Activated CD4-positive, alpha-beta T cell treated with anti-CD3 and anti-CD28 coated beads for 36 hours (primary cell): ENCODE measurements around the gene CHTOP. TPM values are rescaled to one million over a fixed set of nuclear protein-coding genes. Genes with fewer than 3 reads are reported as not detected.

Experiments used
- ATAC-seq: fragments of 200-7000 bp; cut with Tn5 transposase; one replicate; pipeline ENCODE4 v1.10.0; 2021; ENCODE audit warnings: mild to moderate bottlenecking, moderate library complexity
- CTCF ChIA-PET: fragments of 350-600 bp; sonication (Branson Sonifier 250); formaldehyde crosslinking; loops from one replicate; lab custom pipeline; 2021; ENCODE audit warnings: antibody characterized with exemption; lab: Charles Lee
- POLR2A ChIA-PET: fragments of 350-600 bp; sonication (Branson Sonifier 250); formaldehyde crosslinking; loops from one replicate; lab custom pipeline; 2021; ENCODE audit warnings: antibody characterized with exemption, inconsistent platforms; lab: Charles Lee
- DNase-seq: peaks from one replicate; pipeline ENCODE4 v3.0.0-alpha.2; 2020
- H3K27ac Mint-ChIP-seq: one replicate; pipeline ENCODE4 v1.8.0; 2021; ENCODE audit warnings: mixed read lengths
- H3K27me3 Mint-ChIP-seq: one replicate; pipeline ENCODE4 v1.8.0; 2021; ENCODE audit warnings: mixed read lengths
- H3K36me3 Mint-ChIP-seq: one replicate; pipeline ENCODE4 v1.8.0; 2021; ENCODE audit warnings: low read depth, mixed read lengths
- H3K4me1 Mint-ChIP-seq: one replicate; pipeline ENCODE4 v1.8.0; 2021; ENCODE audit warnings: mixed read lengths
- H3K4me3 Mint-ChIP-seq: one replicate; pipeline ENCODE4 v1.8.0; 2021; ENCODE audit warnings: mild to moderate bottlenecking, moderate library complexity, mixed read lengths
- H3K9me3 Mint-ChIP-seq: one replicate; pipeline ENCODE4 v1.8.0; 2021; ENCODE audit warnings: low read depth, mixed read lengths
- intact Hi-C, 2 experiments: fragments of 100-400 bp; cut with DNase I in 1 of 2; cut with micrococcal nuclease in 1 of 2; formaldehyde crosslinking; loops; one replicate each; pipeline versions ENCODE4 v1.14.2 to v1.15.1; 2022 to 2024; cut with DNase I, micrococcal nuclease
- total RNA-seq, 2 experiments: library from RNA; stranded (reverse); gene quantifications; one replicate each; pipeline ENCODE4 v1.2.3, GENCODE V29; 2021

CHTOP gene
- total RNA-seq, 2 experiments from 2014 or later: 85.1 to 91.4 TPM

DNA sequence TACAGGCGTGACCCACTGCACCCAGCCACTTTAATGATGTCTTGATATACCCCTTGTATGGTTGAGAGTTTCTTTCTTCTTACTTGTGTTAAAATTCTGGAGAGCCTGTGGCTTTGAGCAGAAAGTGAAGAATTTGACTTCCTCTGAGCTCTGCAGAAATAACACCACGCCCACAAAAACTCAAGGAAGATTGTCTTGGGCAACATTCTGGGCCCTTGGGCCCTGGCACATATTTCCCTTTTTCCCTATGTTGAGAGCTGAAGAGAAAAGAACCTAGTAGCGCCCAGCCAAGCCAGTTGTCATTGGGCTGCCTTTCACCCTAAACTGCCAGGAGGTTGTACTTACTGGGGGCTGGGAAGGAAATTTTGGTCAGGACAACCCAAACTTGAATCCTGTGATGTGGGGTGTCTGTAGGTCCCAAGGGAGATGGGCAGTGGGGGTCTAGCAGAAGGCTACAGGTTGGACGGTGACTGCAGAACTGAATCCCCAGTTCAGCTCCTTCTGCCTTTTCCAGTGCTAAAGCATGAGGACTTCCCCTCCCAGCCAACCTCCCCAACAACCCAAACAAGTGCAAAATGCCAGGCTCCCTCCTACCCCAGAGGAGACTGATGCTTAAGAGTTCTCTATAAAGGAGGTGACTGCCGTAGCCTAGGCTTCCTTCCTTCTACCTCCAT, 12.9 kb downstream of the CHTOP start:
- Mint-ChIP-seq H3K27me3 (no peaks in the 10 kb centered on the region), H3K4me3 (no peak overlapping the region), H3K9me3 (no peaks in the 10 kb centered on the region), H3K4me1 (peaks cover 57% of the 10 kb centered on the region), H3K27ac (peak overlapping the region; percentile 75), H3K36me3 (peaks cover 57% of the 10 kb centered on the region)
- intact Hi-C loops: no loop called here
- no peak for DNase-seq
- no peak for ATAC-seq
- ChIA-PET CTCF (interaction anchor here (1.3 kb wide), 2 partner anchors 9 to 10 kb away, joined by 3 to 4 read pairs; no protein-coding TSS in a partner anchor), POLR2A (interaction anchor here (0.6 kb wide), 1 partner anchor 17 kb away, joined by 3 read pairs; no protein-coding TSS in a partner anchor)

DNA sequence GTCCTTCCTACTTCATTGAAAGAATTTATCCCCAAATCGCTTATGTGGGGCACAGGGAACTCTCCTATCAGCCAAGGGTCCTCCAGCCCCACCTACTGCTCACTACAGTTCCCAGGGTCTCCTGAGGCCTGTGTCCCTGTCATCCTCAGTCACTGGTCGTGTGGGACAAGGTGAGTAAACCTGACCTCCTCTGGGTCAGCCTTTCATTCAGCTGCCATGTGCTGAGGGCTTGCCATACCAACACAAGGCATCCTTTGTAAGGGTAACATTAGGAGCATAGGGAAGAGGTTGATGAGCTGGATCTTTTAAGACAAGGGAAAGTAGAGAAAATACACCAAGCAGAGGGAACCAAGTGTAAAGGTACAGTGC, 13.5 kb downstream of the CHTOP start:
- ChIA-PET POLR2A (interaction anchor here (0.6 to 0.8 kb wide), 4 partner anchors 13 to 470 kb away, joined by 3 to 4 read pairs (median 4); partner anchors contain the start of gene CHTOP), CTCF (interaction anchor here (0.9 kb wide), 1 partner anchor 9 kb away, joined by 3 read pairs; no protein-coding TSS in a partner anchor)
- ATAC-seq (no peak), DNase-seq (no peak)
- Mint-ChIP-seq H3K4me1 (peaks cover 54% of the 10 kb centered on the region), H3K27ac (peak overlapping the region; percentile 75), H3K9me3 (no peaks in the 10 kb centered on the region), H3K4me3 (peak overlapping the region; percentile 28), H3K36me3 (peaks cover 51% of the 10 kb centered on the region), H3K27me3 (no peaks in the 10 kb centered on the region)
- intact Hi-C loops: no loop called here

DNA sequence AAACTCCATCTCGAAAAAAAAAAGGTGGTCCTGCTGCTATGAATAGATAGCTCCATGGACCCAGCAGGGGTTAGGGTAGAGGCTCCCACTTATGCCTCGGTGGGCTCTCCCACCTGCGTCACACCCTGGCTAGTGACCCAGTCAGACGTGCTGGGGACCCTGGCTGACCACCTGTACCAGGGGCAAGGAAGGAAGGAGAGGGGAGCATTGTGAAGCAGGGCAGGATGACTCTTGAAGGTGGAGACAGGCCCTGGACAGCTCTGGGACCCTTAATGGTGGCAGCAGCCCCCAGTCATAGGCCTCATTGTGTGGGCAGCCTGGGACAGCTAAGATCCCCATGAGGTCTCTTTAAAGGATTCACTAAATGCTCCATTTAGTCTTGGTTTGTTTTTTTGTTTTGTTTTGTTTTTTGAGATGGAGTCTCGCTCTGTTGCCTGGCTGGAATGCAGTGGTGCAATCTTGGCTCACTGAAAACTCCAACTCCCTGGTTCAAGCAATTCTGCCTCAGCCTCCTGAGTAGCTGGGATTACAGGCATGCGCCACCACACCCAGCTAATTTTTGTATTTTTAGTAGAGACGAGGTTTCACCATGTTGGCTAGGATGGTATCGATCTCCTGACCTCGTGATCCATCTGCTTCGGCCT, 14.3 kb downstream of the CHTOP start:
- H3K27me3 Mint-ChIP-seq: no peaks in the 10 kb centered on the region
- H3K36me3 Mint-ChIP-seq: peaks cover 45% of the 10 kb centered on the region
- ATAC-seq (no peak), DNase-seq (no peak)
- H3K27ac Mint-ChIP-seq: peak overlapping the region; percentile 43
- no peaks in the 10 kb centered on the region for H3K9me3 Mint-ChIP-seq
- peaks cover 51% of the 10 kb centered on the region for H3K4me1 Mint-ChIP-seq
- no peak overlapping the region for H3K4me3 Mint-ChIP-seq
- intact Hi-C loops: no loop called here
- POLR2A ChIA-PET: interaction anchor here (0.6 to 0.8 kb wide), 3 partner anchors 14 to 469 kb away, joined by 3 to 4 read pairs (median 4); partner anchors contain the start of gene CHTOP
- CTCF ChIA-PET: interaction anchor here (0.6 to 1.3 kb wide), 5 partner anchors 10 to 288 kb away, joined by 3 to 5 read pairs (median 3); no protein-coding TSS in a partner anchor

DNA sequence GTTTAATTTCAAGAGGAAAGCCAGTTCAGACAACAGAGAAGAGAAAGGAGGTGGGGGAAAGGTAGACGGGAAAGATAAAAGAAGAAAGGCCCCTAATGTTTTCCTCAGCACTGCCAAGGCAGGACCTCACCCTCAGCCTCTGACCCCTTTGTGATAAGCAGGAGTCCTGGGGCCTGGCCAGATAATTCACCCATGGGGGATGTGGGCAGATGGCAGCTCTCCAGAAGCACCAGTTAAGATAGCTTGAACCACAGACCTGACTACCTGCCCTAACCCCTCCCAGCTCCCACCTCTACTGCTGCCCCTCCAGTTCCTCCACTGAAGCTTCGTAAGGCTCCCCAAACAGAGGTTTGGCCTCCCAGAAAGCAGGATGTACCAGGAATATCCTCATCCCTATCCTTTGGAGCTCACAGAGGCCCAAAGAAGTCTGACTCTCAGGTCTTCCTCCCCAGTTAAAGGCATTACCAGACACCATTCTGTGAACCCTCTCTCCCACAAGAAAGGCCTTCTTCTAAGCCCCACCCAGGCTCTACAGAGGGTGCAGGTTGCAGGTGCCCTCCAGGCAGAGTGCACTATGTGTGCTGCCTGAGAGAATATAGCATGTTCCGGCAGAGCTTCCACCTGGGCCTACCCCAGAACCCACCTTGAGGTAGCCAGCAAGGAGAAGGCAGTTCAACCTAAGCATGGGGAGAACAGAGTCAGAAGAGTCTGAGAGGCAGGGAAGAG, 15.4 kb downstream of the CHTOP start:
- H3K27me3 Mint-ChIP-seq: no peaks in the 10 kb centered on the region

DNA sequence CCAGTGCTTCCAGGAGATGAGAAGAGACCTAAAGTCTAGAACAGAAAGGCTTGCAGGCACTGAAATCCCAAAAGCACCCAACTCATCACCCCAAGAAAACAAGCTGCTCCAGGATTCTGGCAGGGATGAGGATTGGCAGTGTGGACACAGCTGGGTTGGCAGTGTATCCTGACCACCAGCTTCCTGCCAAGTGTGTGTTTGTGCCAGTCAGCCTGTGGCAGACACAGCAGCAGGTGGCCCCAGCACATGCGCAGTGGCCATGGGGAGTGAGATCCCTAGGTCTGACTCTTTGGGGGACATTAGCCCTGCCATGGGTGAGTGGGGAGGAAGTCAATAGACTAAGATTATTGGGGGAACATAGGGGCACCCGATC, 16.0 kb downstream of the CHTOP start:
- Mint-ChIP-seq H3K36me3 (peaks cover 29% of the 10 kb centered on the region), H3K4me1 (peaks cover 38% of the 10 kb centered on the region), H3K27me3 (no peaks in the 10 kb centered on the region), H3K9me3 (no peaks in the 10 kb centered on the region), H3K4me3 (no peak overlapping the region), H3K27ac (peak overlapping the region; percentile 85)
- DNase-seq (no peak), ATAC-seq (peak; percentile 23)
- intact Hi-C loops: no loop called here
- ChIA-PET POLR2A (interaction anchor here (0.6 to 1.1 kb wide), 3 partner anchors 14 to 17 kb away, joined by 3 to 7 read pairs (median 5); partner anchors contain the start of gene CHTOP), CTCF (interaction anchor here (1.1 kb wide), 1 partner anchor 11 kb away, joined by 8 read pairs; no protein-coding TSS in a partner anchor)

More for the DNA sequence above, 15.4 kb downstream of the CHTOP start:
- peaks cover 42% of the 10 kb centered on the region for H3K4me1 Mint-ChIP-seq
- ATAC-seq (peak; percentile 29), DNase-seq (no peak)
- CTCF ChIA-PET: interaction anchor here (1.0 to 1.3 kb wide), 3 partner anchors 11 to 138 kb away, joined by 4 to 8 read pairs (median 5); no protein-coding TSS in a partner anchor
- intact Hi-C loops: no loop called here
- POLR2A ChIA-PET: interaction anchor here (0.6 to 1.1 kb wide), 5 partner anchors 13 to 1809 kb away, joined by 3 to 7 read pairs (median 3); partner anchors contain the start of gene CHTOP
- H3K27ac Mint-ChIP-seq: peak overlapping the region; percentile 62
- H3K9me3 Mint-ChIP-seq: no peaks in the 10 kb centered on the region
- no peak overlapping the region for H3K4me3 Mint-ChIP-seq
- H3K36me3 Mint-ChIP-seq: peaks cover 33% of the 10 kb centered on the region

DNA sequence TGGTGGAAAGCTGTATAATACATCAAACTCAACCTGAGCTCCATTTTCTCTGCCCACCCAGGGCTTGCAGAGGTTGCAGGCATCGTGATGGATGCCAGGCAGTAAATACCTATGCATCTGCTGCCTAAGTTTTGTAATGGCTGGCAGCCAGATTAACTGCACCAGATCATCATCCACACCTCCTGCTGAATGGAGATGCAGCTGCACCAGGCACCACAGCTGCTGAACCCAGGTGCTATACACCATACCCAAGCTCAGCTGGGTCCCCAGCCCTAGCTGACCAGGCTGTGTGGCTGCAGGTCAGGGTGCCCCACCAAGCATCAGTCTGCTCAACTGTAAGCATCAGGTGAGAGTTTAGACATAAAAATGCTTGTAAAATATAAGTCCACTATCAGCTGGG, 17.9 kb downstream of the CHTOP start:
- ChIA-PET CTCF (interaction anchor here (0.7 kb wide), 1 partner anchor 294 kb away, joined by 3 read pairs; no protein-coding TSS in a partner anchor), POLR2A (interaction anchor here (0.6 to 0.9 kb wide), 3 partner anchors 16 to 186 kb away, joined by 3 to 7 read pairs (median 3); no protein-coding TSS in a partner anchor)
- no peak overlapping the region for H3K4me3 Mint-ChIP-seq
- H3K9me3 Mint-ChIP-seq: no peaks in the 10 kb centered on the region
- DNase-seq (no peak), ATAC-seq (no peak)
- peaks cover 11% of the 10 kb centered on the region for H3K36me3 Mint-ChIP-seq
- H3K27me3 Mint-ChIP-seq: no peaks in the 10 kb centered on the region
- intact Hi-C loops: no loop called here
- H3K4me1 Mint-ChIP-seq: peaks cover 27% of the 10 kb centered on the region
- H3K27ac Mint-ChIP-seq: no peak overlapping the region

DNA sequence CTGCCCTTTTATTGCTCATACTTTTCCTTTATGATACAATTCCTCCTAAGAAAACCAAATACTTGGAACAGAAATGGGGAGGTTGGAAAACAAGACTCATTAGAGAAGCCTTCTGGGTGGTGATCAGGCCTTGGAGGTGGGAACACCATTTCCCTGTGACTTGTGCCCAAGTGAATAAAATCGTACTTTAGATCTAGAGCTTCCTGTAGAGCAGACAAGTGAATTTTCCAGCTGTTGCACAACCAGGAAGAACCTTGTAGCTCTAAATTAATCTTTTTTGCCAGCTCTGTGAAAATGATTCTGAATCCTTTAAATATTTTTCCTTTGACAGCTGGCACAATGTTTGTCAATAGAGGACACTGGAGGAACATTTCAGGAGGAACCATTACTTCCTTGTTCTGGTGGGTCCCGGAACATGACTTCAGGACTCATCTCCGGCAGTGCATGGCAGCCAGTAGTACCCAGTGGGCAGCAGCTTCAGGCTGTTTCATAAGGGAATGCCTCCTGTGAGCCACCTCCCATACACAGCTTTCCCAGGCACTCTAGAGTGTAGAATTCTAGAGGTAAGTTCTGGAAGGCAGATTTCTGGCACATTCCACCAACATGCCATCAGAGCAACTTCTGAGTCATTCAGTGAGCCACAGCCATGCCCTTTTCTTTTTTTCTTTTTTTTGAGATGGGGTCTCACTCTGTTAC, 19.1 kb downstream of the CHTOP start:
- H3K4me1 Mint-ChIP-seq: peaks cover 20% of the 10 kb centered on the region
- CTCF ChIA-PET: no interaction called here
- no peak overlapping the region for H3K27ac Mint-ChIP-seq
- no peak overlapping the region for H3K4me3 Mint-ChIP-seq
- peaks cover 3% of the 10 kb centered on the region for H3K36me3 Mint-ChIP-seq
- intact Hi-C loops: no loop called here
- no peaks in the 10 kb centered on the region for H3K9me3 Mint-ChIP-seq
- POLR2A ChIA-PET: no interaction called here
- DNase-seq (no peak), ATAC-seq (no peak)
- no peaks in the 10 kb centered on the region for H3K27me3 Mint-ChIP-seq

DNA sequence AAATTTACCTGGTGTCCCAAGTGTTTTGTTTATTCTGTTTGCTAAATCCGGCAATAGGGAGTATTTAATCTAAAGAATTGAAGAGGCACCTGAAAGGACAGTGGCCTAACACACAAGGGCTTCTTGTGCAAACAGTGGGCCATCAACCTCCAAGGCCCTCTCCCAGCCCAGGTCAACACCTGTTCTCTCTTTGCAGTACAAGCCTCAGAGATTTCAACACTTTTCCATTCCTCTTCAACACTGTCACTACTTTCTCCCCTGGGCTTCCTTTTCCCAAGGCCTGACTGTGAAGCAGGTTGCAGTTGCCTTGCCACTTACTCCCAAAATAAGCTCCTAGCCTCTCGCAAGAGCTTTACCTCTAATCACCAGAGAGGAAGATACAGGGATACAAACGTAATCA, 21.5 kb downstream of the CHTOP start:
- ATAC-seq: no peak
- no peak for DNase-seq
- H3K36me3 Mint-ChIP-seq: peaks cover 12% of the 10 kb centered on the region
- CTCF ChIA-PET: no interaction called here
- POLR2A ChIA-PET: no interaction called here
- H3K27ac Mint-ChIP-seq: no peak overlapping the region
- peaks cover 13% of the 10 kb centered on the region for H3K4me1 Mint-ChIP-seq
- H3K9me3 Mint-ChIP-seq: no peaks in the 10 kb centered on the region
- intact Hi-C loops: loop anchor here (5.0 kb wide), 2 partner anchors 88 to 1608 kb away; partner anchors contain the start of gene S100A2 (in 1 of the 2)
- H3K4me3 Mint-ChIP-seq: no peak overlapping the region
- H3K27me3 Mint-ChIP-seq: no peaks in the 10 kb centered on the region

DNA sequence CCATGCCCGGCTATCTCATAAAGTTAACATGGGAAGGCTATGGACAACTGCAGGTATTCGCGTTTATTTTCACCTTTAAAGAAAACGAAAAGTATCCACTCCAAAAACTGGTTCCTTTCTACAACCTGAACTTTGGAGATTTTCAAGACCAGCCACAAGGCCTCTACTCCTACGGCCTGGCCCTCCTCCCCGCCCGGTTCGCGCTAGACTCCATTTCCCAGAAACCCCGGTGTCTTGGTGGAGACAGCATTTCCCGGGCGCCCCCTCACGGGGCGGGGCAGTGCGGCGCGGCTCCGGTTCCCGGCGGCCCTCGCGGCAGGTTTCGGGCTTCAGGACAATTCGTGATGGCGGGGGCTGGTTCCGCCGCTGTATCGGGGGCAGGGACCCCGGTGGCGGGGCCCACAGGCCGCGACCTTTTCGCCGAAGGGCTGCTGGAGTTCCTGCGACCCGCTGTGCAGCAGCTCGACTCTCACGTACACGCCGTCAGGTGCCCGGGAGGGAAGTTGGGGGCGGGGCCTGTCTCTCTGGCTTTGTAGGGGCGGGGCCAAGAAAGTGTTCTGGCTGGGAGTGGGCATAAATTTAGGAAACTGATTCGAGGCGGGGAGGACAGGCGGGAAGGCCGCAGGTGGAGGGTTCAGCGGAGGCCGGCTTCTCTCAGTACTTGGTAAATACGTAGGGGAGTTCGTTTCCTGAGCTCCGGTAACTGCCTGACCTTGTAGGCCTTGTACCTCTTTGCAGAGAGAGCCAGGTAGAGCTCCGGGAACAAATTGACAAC, 24.7 kb downstream of the CHTOP start, which contains the start of gene SNAPIN:
Gene SNAPIN, plus strand, starts transcription at position 304 of the 775 bp plus-strand sequence. Its CDS starts 41 bp downstream, at position 345.
- H3K27me3 Mint-ChIP-seq: no peaks in the 10 kb centered on the region
- ATAC-seq (peak; percentile 96), DNase-seq (peak; percentile 96)
- intact Hi-C loops: loop anchor here (1.0 to 5.0 kb wide), 10 partner anchors 13 to 1611 kb away; partner anchors contain the start of genes CHTOP (in 2 of the 2), CRTC2 (in 1 of the 2), RPS27 (in 1 of the 2) and S100A2 (in 1 of the 2)
- H3K9me3 Mint-ChIP-seq: no peaks in the 10 kb centered on the region
- CTCF ChIA-PET: interaction anchor here (0.8 to 1.4 kb wide), 3 partner anchors 25 to 312 kb away, joined by 3 to 4 read pairs (median 3); partner anchors contain the start of gene CHTOP
- peaks cover 13% of the 10 kb centered on the region for H3K4me1 Mint-ChIP-seq
- H3K27ac Mint-ChIP-seq: peak within 1 kb of the TSS; percentile 90
- peaks cover 36% of the 10 kb centered on the region for H3K36me3 Mint-ChIP-seq
- POLR2A ChIA-PET: interaction anchor here (0.6 to 1.4 kb wide), 7 partner anchors 10 to 1355 kb away, joined by 3 to 9 read pairs (median 4); partner anchors contain the start of gene CHTOP
- H3K4me3 Mint-ChIP-seq: peak within 1 kb of the TSS; percentile 95
